GM20000 (cell line): ENCODE results near the gene IQCK.

Experiments
- DNase-seq: peaks from one replicate; pipeline ENCODE4 v3.0.0; 2012; ENCODE audit warnings: low spot score
- CTCF ChIP-seq: IDR thresholded peaks from 2 replicates; pipeline ENCODE4 v1.5.1; 2012; ENCODE audit warnings: mild to moderate bottlenecking, control low read depth; ENCODE audit errors: extremely low read depth, missing control alignments

Gene IQCK

GRCh38 chr16:19859166-19859565, 141.1 kb downstream of the IQCK start:
- TF ChIP-seq CTCF, result no peak
- DNase-seq, result no peak

- TF ChIP-seq CTCF, result no peak
Observed at GRCh38 chr16:19859603-19860002, 141.5 kb downstream of the IQCK start.

GRCh38 chr16:19860166-19861041, 142.3 kb downstream of the IQCK start:
- no peak for TF ChIP-seq CTCF
- DNase-seq, result no peak

More at GRCh38 chr16:19859603-19860002, 141.5 kb downstream of the IQCK start:
- no peak for DNase-seq

DNA sequence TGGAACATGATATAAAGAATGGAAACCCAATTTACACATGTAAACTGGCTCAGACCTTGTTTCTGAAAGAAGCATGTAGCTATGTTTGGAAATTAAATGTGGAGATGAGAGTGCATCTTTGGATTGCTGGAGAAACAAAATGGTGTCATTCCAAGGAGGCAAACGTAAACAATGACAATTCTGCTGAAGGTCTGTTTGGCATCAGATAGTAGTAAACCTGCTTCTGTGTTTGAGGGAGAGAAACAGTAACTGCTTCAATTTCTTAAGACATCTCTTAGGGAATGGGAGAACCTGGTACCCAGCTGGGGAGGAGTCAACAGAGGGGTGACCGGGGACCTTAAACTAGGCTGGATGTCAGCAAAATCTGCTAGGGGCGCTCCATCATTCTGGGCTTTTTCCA, 143.1 kb downstream of the IQCK start:
- TF ChIP-seq CTCF, result no peak
- DNase-seq, result no peak

DNA sequence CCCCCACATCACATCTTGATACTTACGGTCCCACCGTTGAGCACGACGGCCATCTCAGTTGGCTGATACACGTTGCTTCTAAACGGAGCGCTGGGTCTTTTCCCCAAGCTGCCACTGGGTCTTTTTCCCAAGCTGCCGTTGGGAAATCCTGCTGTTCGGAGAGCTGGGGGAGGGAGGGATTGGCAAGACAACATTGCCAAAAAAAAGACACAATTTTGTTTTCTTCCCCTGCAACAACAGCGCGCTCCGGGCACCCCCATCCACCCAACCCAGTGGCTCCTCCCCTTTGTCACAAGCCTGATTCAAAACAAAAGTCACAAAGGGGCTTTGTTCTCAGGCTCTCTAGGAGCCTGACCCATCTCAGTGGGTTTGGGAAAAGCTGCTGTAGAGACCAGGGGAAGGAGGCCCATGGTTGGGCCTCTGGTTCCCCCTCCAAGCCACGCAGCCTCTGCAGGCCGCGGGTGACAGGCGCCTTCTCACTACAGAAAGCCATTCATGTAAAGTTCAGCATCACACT, 143.8 kb downstream of the IQCK start:
- DNase-seq, result no peak
- no peak for TF ChIP-seq CTCF

- DNase-seq, result no peak
- TF ChIP-seq CTCF, result no peak
Observed at GRCh38 chr16:19863990-19864389, 145.9 kb downstream of the IQCK start.

DNA sequence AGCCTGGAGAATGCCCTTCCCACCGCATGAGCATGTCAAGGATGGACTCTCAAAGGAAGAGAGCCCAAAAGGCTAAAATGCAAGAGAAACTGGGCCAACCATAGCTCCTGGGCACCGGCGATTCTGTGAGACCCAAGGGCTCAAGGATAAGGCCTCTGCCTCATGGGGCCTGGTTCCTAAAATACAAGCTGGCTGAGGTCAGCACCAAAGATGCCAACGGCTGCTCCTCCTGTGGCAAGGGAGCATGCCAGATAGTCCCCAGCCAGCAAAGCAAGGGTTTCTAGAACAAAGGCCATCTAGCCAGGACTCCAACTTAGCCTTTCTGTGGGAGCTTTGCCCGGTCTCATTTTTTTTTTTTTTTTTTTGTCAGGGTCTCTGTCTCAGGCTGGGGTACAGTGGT, 146.5 kb downstream of the IQCK start:
- no peak for DNase-seq

More for the DNA sequence above, 146.5 kb downstream of the IQCK start:
- TF ChIP-seq CTCF, result no peak
